Activated naive CD4-positive, alpha-beta T cell treated with anti-CD3 and anti-CD28 coated beads, Interleukin-2, amount 50 U/mL, for 24 hours (primary cell): ENCODE results near the gene DLGAP4.

Experiments used
- H3K27ac Mint-ChIP-seq: one replicate; pipeline ENCODE4 v1.8.0; 2021; ENCODE audit warnings: mild to moderate bottlenecking, mixed read lengths
- H3K27me3 Mint-ChIP-seq: one replicate; pipeline ENCODE4 v1.8.0; 2021; ENCODE audit warnings: mixed read lengths
- H3K36me3 Mint-ChIP-seq: one replicate; pipeline ENCODE4 v1.8.0; 2021; ENCODE audit warnings: mixed read lengths
- H3K4me1 Mint-ChIP-seq: one replicate; pipeline ENCODE4 v1.8.0; 2021; ENCODE audit warnings: mixed read lengths
- H3K4me3 Mint-ChIP-seq: one replicate; pipeline ENCODE4 v1.8.0; 2021; ENCODE audit warnings: mild to moderate bottlenecking, mixed read lengths
- H3K9me3 Mint-ChIP-seq: one replicate; pipeline ENCODE4 v1.8.0; 2021; ENCODE audit warnings: mixed read lengths

The DLGAP4 gene

DNA sequence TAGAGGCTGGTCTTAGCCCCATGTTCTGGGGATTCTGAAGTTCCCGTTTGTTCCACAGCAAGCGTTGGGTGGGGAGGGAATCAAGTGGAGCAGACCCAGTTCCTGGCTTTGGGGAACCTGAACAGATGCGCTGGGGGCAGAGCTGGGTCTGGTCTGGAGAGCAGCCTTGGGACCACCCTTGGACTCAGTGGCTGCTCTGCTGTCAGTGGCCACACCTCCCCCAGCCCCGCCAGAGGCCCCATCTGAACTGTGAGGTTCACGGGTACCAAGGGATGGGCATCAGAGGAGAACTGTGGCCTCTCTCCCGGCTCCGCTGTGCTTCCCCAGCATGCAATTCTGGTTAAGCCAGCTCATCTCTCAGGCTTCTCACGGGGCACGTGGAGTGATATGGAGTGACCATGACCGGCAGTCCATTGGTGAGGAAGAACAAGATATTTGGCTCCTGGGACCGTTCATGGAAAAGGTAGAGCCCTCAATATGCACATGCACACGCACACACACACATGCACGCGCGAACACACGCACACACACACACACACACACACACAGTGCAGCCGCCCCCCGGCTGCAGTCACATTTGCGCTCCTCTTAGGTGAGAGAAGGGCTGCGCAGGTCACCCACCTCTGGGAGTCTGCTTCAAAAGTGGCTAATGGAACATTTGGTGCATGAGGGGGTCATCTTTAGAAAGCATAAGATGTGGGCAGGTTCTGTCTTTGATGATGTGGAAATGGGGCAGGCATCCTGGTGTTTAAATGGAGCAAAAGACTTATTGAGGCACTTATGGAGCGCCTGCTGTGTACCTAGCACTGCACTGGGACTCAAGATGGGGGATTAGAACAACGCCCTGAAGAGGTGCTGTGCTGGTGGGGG, 6.0 kb downstream of the DLGAP4 start:
- H3K9me3 Mint-ChIP-seq, result no peaks in the 10 kb centered on the region
- no peaks in the 10 kb centered on the region for H3K4me1 Mint-ChIP-seq
- H3K27me3 Mint-ChIP-seq, result peaks cover 31% of the 10 kb centered on the region
- no peak overlapping the region for H3K27ac Mint-ChIP-seq
- H3K4me3 Mint-ChIP-seq, result no peak overlapping the region
- H3K36me3 Mint-ChIP-seq, result peaks cover 1% of the 10 kb centered on the region

DNA sequence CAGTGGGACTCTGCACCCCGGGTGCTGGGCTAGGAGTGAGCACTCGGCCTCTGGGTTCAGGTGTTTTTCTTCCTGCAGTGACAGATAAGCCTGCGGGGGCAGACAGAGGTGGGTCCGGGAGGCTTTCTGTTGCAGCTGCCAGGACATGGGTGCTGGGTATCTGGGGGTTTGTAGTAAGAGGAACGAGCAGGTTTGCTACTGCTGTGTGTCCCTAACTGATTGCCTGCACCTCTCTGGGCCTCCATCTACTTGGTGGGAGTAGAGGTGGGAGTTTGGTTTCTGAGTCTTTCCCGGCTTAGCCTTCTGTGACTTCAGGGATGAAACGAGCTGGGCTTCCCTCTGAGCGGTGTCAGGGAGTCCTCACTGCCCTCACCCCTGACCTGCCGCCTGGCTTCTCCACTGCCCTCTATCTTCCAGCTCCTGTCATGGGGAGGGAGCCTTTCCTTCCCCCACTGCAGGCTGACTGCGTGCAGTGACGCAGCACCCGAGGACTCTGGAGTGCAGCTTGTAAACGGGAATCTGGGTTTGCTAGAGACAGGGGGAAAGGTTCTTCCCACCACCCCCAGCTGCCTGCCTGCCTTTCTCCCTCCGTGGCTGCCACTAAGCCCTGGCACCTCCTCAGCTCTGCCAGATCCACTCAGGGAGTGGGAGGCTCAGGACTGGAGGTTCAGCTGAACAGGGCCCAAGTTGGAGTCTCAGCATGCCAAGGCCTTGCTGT, 6.7 kb downstream of the DLGAP4 start:
- H3K4me1 Mint-ChIP-seq, result no peaks in the 10 kb centered on the region
- H3K4me3 Mint-ChIP-seq, result no peak overlapping the region
- H3K9me3 Mint-ChIP-seq, result no peaks in the 10 kb centered on the region
- peaks cover 27% of the 10 kb centered on the region for H3K27me3 Mint-ChIP-seq
- H3K36me3 Mint-ChIP-seq, result peaks cover 1% of the 10 kb centered on the region
- no peak overlapping the region for H3K27ac Mint-ChIP-seq

DNA sequence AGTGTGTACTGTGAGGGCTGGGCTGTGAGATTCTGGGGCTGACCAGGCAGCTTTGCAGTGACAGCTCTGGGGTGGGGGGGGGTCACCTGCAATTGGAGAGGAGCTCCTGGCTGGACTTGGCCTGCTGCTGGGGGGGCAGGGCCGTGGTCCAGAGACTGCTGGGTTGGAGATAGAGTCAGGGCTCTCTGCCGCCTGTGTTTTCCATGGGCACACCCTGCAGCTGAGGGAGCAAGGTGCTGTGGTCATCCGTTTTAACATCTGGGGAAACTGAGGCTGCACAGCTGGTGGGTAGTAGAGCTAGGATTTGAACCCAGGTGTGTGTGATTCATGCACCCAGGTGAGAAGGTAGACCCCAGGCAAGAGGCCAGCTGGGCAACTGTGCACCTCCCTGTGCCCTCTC, 7.3 kb downstream of the DLGAP4 start:
- H3K27ac Mint-ChIP-seq, result no peak overlapping the region
- H3K36me3 Mint-ChIP-seq, result peaks cover 1% of the 10 kb centered on the region
- H3K27me3 Mint-ChIP-seq, result peaks cover 24% of the 10 kb centered on the region
- H3K4me3 Mint-ChIP-seq, result no peak overlapping the region
- no peaks in the 10 kb centered on the region for H3K4me1 Mint-ChIP-seq
- H3K9me3 Mint-ChIP-seq, result no peaks in the 10 kb centered on the region

DNA sequence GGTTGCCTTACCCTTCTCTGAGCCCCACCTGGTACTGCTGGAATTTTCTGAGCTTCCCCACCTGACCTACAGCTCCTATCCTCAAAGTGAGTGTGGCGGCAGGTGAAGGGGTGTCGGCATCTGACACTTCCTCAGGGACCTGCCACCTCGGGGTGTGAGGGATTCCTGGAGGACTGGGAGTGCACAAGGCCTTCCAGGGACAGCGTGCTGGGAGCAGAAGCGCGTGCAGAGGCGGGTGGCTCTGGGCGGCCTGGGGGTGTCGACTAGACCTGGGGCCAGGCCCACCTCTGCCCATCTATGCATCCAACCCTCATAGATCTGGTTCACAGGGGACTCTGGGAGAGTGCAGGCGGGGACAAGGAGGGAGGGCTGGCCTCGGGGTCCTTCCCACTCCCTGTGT, 7.8 kb downstream of the DLGAP4 start:
- H3K27me3 Mint-ChIP-seq, result peaks cover 24% of the 10 kb centered on the region
- no peaks in the 10 kb centered on the region for H3K9me3 Mint-ChIP-seq
- H3K27ac Mint-ChIP-seq, result no peak overlapping the region
- H3K4me3 Mint-ChIP-seq, result no peak overlapping the region
- no peaks in the 10 kb centered on the region for H3K4me1 Mint-ChIP-seq
- peaks cover 1% of the 10 kb centered on the region for H3K36me3 Mint-ChIP-seq

DNA sequence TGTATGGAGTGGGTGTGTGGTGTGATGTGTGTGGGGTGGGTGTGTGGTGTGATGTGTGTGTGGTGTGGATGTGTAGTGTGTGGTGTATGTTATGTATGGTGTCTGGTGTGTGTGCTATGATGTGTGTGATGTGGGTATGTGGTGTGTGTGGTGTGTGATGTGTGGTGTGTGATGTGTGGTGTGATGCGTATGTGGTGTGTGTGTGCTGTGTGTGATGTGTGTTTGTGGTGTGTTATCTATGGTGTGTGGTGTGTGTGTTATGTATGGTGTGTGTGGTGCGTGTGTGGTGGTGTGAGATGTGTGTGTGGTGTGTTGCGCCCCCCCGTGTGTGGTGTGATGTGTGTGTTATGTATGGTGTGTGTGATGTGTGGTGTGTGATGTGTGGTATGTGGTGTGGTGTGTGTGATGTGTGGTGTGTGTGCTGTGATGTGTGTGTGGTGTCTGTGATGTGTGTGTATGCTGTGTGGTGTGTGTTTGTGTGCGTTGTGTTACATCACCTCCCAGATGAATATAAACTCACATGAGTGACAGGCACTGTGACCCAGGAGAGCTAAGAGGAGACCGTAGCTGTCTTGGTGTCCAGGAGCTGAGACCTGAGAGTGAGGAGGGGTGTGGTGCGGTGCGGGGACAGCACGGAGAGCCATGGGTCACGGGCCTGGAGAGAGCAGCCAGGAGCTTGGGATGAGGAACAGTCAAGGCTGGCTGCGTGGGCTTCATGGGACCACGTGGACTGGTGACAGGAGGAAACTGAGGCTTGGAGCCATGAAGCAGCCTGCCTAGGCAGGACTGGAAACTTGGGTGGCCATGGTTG, 8.8 kb downstream of the DLGAP4 start:
- H3K4me3 Mint-ChIP-seq, result no peak overlapping the region
- no peaks in the 10 kb centered on the region for H3K4me1 Mint-ChIP-seq
- H3K9me3 Mint-ChIP-seq, result no peaks in the 10 kb centered on the region
- H3K27ac Mint-ChIP-seq, result no peak overlapping the region
- peaks cover 15% of the 10 kb centered on the region for H3K27me3 Mint-ChIP-seq
- H3K36me3 Mint-ChIP-seq, result no peaks in the 10 kb centered on the region

DNA sequence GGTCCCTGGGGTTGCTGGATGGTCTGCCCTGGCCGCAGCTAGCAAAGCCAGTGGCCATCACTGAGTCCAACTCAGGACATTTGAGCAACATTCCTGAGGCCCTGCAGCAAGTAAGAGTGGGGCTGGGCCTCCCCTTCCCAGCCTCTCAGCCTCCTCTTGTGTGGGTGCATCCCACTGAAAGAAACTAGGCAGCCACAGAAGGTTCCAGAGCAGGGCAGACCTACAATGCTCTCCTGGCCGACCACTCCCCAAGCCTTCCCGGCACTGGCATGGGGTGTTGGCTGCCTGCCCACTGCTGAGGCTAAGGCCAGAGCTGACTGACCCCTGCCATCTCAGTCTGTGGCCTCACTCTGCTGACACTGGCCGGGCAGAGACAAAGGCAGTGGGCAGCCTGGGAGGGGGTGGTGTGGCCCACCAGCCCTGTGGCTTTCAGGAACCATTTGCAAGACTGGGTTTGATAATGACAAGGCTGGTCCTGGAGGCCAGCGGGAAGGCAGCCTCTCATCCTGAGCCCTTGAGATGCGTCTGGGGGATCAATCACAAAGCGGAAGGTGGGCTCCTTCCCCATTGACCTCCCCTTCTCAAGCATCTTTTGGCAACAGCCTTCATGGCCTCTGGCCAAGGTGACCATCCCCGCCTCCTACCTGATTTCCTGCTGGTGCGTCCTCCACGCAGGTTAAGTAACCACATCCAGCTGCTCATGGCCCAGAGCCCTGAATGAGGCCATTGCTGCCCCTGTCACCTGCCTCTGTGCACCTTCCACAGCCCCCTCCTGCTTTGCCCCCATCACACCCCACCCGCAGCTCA, 9.6 kb downstream of the DLGAP4 start:
- H3K4me1 Mint-ChIP-seq, result no peaks in the 10 kb centered on the region
- H3K36me3 Mint-ChIP-seq, result no peaks in the 10 kb centered on the region
- H3K27ac Mint-ChIP-seq, result no peak overlapping the region
- H3K9me3 Mint-ChIP-seq, result no peaks in the 10 kb centered on the region
- H3K27me3 Mint-ChIP-seq, result peaks cover 11% of the 10 kb centered on the region
- H3K4me3 Mint-ChIP-seq, result no peak overlapping the region

DNA sequence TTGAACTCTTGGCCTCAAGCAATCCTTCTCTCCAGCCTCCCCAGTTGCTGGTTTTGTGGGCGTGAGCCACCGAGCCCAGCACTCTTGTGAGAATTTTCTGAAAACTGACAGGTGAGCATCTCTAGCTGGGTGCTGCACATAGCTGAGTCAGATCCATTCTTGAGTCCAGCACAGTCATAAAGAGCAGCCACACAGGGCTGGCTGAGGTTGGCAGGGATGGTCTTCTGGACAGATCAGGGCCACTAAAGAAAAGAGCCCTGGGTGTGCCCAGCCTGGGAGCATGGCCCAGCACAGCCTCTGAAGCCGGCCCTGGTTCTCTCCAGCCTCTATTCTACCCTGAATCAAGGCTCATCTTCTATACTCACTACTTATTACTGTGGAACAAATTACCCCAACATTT, 11.5 kb downstream of the DLGAP4 start:
- no peaks in the 10 kb centered on the region for H3K9me3 Mint-ChIP-seq
- no peaks in the 10 kb centered on the region for H3K36me3 Mint-ChIP-seq
- H3K4me3 Mint-ChIP-seq, result no peak overlapping the region
- no peaks in the 10 kb centered on the region for H3K4me1 Mint-ChIP-seq
- H3K27ac Mint-ChIP-seq, result no peak overlapping the region
- H3K27me3 Mint-ChIP-seq, result peaks cover 4% of the 10 kb centered on the region

DNA sequence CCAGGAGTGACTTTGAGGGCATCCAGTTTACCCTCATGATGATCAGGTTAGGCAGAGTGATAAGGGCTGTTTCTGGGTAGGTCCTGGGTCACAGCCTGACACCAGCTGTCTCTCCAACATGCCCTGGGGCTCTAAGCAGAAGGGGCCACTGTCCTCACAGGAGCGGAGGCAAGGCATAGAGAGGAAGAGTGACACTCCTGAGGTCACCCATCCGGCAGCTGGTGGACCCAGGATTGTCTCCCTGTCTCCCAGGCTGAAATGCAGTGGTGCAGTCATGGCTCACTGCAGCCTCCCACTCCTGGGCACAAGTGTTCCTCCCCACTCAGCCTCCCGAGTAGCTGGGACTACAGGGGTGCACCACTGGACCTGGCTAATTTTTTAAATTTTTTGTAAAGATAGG, 12.0 kb downstream of the DLGAP4 start:
- H3K4me1 Mint-ChIP-seq, result no peaks in the 10 kb centered on the region
- H3K9me3 Mint-ChIP-seq, result no peaks in the 10 kb centered on the region
- no peaks in the 10 kb centered on the region for H3K36me3 Mint-ChIP-seq
- no peak overlapping the region for H3K27ac Mint-ChIP-seq
- H3K4me3 Mint-ChIP-seq, result no peak overlapping the region
- peaks cover 3% of the 10 kb centered on the region for H3K27me3 Mint-ChIP-seq

DNA sequence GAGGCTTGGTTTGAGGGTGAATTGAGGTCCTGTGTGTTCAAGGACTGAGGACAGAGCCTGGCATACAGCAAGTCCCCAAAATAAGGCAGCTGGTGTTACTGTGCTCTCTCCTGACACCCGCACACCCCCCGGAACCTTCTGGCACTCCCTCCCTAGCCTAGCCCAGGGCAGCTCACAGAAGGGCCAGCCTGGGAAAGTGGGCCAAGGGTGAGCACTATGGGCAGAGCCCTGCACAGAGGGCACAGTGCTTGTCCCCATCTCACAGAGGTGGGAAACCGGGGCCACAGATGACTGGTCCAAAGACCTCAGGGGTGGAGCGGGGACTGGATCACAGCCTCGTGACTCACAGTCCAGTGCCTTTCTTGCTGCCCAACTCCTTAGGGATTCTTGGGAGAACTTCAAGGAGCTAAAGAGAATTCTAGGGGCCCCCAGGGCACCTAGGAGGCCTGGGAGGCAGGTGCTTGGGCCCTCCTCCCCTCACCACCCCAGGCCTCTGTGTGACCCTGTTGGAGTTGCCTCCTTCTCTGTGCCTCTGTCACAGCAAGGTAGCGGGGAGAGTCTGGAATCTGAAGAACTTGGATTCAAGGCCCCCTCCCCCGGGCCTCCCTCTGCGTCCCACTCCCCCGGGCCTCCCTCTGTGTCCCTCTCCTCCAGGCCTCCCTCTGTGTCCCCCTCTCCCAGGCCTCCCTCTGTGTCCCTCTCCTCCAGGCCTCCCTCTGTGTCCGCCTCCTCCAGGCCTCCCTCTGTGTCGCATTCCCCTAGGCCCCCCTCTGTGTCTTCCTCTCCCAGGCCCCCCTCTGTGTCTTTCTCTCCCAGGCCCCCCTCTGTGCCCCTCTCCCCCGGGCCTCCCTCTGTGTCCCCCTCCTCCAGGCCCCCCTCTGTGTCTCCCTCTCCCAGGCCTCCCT, 13.5 kb downstream of the DLGAP4 start:
- Mint-ChIP-seq H3K4me3 (no peak overlapping the region), H3K27me3 (peaks cover 3% of the 10 kb centered on the region), H3K9me3 (peaks cover 3% of the 10 kb centered on the region), H3K27ac (no peak overlapping the region), H3K36me3 (no peaks in the 10 kb centered on the region), H3K4me1 (no peaks in the 10 kb centered on the region)

DNA sequence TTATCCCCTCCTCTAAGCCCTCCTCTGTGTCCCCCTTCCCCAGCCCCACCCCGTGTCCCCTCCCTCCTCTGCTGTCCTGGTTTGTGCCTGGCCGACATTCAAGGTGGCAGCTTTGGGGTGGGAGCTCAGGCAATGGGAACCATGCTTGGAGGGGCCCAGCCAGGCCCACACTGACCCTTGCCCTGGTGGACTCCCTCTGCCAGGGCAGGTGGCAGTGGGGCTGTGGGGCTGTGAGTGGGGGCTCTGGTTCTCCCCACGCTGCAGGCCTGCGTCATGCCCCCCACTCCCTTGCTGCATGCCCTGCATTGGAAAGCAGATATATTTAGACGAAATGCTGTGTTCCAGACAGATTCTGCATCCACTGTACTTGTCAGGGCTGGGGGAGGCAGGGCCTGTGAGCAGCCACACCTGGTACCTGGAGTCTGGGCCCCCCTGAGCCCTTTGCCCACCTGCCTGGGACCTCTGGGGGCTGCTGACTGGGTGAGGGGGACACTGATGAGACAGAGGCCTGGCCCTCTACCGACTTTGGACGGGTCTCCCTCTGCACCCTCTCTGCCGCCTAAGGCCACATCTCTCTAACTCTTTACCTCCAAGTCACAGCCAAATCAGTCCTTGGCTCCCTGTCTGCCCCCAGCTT, 14.2 kb downstream of the DLGAP4 start:
- Mint-ChIP-seq H3K36me3 (peaks cover 3% of the 10 kb centered on the region), H3K4me1 (no peaks in the 10 kb centered on the region), H3K4me3 (no peak overlapping the region), H3K27ac (no peak overlapping the region), H3K27me3 (peaks cover 4% of the 10 kb centered on the region), H3K9me3 (peaks cover 8% of the 10 kb centered on the region)

DNA sequence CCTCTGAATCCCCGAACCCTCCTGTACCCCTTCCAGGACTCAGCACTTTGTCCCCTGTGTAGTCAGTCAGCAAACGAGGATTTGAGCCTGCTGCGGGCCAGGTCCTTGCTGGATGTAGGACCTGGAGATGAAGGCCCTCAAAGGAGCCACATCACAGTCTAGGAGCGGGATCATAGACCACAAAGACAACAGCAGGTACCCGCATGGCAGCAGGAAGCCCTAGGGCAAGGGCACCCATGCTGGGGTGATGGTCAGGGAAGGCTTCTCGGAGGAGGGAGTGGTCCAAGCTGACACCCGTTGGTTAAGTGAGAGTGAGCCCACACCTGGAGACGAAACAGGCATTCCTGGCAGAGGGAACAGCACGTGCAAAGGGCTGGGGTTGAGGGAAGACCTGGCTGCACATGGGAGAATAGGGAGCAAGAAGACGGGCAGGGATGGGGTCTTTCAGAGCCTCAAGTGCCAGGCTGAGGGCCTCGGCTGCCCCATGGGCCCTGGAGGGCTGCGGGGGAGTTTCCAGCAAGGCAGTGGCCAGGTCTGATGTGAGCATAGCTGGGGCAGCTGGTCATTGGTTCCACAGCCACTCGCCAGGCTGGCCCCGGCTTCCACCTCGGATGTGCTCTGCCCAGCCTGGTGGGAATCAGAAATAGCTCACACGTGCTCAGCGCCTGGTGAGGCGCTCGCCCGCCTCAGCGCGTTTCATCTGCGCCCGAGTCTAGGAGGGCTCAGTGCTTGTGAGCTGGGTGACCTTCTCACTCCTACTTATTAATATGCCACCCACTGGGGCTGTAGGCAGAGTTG, 15.0 kb downstream of the DLGAP4 start:
- peaks cover 3% of the 10 kb centered on the region for H3K36me3 Mint-ChIP-seq
- no peaks in the 10 kb centered on the region for H3K4me1 Mint-ChIP-seq
- no peak overlapping the region for H3K27ac Mint-ChIP-seq

DNA sequence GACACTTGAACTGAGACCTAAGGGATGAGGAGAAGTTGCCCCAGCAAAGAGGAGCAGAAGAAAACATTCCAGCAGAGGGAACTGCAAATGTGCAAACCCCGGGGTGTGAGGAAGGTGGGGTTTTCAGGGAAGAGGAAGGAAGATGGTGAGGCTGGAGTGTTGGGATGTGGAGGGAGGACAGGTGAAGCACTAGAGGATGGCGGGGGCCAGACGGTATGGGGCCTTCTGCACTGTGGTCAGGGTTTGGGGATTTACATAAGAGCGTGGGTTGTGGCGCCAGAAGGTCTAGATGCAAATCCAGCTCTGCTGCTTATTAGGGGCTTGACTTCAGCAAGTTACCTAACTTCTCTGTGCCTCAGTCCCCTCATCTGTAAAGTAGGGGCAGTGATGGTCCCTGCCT, 16.0 kb downstream of the DLGAP4 start:
- Mint-ChIP-seq H3K27ac (no peak overlapping the region), H3K9me3 (peaks cover 13% of the 10 kb centered on the region), H3K4me1 (no peaks in the 10 kb centered on the region), H3K27me3 (peaks cover 4% of the 10 kb centered on the region), H3K36me3 (peaks cover 3% of the 10 kb centered on the region), H3K4me3 (no peak overlapping the region)

More for the DNA sequence above, 15.0 kb downstream of the DLGAP4 start:
- H3K9me3 Mint-ChIP-seq, result peaks cover 10% of the 10 kb centered on the region
- peaks cover 4% of the 10 kb centered on the region for H3K27me3 Mint-ChIP-seq
- H3K4me3 Mint-ChIP-seq, result no peak overlapping the region

DNA sequence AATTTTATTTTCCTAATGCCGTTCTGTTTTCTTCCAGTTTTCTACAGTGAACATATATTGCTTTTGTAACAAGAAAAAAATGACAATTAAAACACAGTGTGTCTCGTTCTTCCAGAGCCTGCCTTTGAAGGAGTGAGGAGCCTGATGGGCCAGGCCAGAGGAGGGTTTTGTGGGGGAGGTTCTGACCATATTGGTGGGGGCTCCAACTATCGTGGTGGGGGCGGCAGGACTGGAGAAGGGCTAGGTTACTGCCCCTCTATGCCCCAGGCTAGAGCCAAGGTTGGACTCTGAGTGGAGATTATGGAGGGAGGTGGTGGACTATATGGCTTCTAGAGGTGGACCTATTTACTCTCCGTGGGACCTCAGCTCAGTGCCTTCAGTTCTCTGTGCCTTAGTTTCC, 24.0 kb downstream of the DLGAP4 start:
- no peak overlapping the region for H3K4me3 Mint-ChIP-seq
- peaks cover 1% of the 10 kb centered on the region for H3K36me3 Mint-ChIP-seq
- no peak overlapping the region for H3K27ac Mint-ChIP-seq
- H3K27me3 Mint-ChIP-seq, result peaks cover 17% of the 10 kb centered on the region
- no peaks in the 10 kb centered on the region for H3K4me1 Mint-ChIP-seq
- peaks cover 5% of the 10 kb centered on the region for H3K9me3 Mint-ChIP-seq
